Measurements from ENCODE around the gene ALKBH6.

The ALKBH6 gene

DNA sequence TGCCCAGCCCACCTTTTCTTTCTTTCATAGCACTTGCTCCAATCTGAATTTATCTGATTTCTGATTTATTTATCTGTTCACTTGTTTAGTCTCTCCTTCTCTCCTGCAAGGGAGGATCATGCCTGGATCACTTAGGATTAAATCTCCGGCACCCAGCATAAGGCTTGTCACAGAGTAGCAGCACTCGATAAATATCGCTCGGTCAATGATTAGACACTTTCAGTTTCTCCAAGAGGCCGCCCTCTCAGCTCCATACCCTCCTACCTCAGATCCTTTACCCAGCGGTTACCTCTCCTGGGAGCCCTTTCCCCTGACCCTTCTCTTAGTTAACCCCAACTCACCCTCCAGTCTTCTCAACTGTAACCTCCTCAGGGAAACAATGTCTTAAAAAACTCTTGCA, 17.3 kb upstream of the ALKBH6 start:
- TF ChIP-seq GLIS3 (CRISPR knock-in tag; IDR thresholded peaks at IDR 0.05) (no peak), RARB (CRISPR knock-in tag; IDR thresholded peaks at IDR 0.05) (no peak), ZNF8 (CRISPR knock-in tag; IDR thresholded peaks at IDR 0.05) (no peak), BACH2 (CRISPR knock-in tag; IDR thresholded peaks at IDR 0.05; ENCODE audit: borderline replicate concordance) (no peak), ESRRG (CRISPR knock-in tag; IDR thresholded peaks at IDR 0.05) (no peak), ZNF70 (CRISPR knock-in tag; IDR thresholded peaks at IDR 0.05) (no peak), TOX (CRISPR knock-in tag; IDR thresholded peaks at IDR 0.05; ENCODE audit: borderline replicate concordance) (no peak), TCF4 (CRISPR knock-in tag; IDR thresholded peaks at IDR 0.05; ENCODE audit: borderline replicate concordance) (no peak), ARNTL (CRISPR knock-in tag; IDR thresholded peaks at IDR 0.05; ENCODE audit: borderline replicate concordance, low read depth) (no peak), SNAI2 (CRISPR knock-in tag; IDR thresholded peaks at IDR 0.05) (no peak), CSDC2 (CRISPR knock-in tag; IDR thresholded peaks at IDR 0.05) (no peak), ZC3H10 (CRISPR knock-in tag; IDR thresholded peaks at IDR 0.05) (no peak), PPARA (CRISPR knock-in tag; IDR thresholded peaks at IDR 0.05; ENCODE audit: borderline replicate concordance) (no peak)
- TF ChIP-seq, protein P1, sequence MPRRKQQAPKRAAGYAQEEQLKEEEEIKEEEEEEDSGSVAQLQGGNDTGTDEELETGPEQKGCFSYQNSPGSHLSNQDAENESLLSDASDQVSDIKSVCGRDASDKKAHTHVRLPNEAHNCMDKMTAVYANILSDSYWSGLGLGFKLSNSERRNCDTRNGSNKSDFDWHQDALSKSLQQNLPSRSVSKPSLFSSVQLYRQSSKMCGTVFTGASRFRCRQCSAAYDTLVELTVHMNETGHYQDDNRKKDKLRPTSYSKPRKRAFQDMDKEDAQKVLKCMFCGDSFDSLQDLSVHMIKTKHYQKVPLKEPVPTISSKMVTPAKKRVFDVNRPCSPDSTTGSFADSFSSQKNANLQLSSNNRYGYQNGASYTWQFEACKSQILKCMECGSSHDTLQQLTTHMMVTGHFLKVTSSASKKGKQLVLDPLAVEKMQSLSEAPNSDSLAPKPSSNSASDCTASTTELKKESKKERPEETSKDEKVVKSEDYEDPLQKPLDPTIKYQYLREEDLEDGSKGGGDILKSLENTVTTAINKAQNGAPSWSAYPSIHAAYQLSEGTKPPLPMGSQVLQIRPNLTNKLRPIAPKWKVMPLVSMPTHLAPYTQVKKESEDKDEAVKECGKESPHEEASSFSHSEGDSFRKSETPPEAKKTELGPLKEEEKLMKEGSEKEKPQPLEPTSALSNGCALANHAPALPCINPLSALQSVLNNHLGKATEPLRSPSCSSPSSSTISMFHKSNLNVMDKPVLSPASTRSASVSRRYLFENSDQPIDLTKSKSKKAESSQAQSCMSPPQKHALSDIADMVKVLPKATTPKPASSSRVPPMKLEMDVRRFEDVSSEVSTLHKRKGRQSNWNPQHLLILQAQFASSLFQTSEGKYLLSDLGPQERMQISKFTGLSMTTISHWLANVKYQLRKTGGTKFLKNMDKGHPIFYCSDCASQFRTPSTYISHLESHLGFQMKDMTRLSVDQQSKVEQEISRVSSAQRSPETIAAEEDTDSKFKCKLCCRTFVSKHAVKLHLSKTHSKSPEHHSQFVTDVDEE (CRISPR knock-in tag; IDR thresholded peaks at IDR 0.05): no peak
- TF ChIP-seq, protein P2, sequence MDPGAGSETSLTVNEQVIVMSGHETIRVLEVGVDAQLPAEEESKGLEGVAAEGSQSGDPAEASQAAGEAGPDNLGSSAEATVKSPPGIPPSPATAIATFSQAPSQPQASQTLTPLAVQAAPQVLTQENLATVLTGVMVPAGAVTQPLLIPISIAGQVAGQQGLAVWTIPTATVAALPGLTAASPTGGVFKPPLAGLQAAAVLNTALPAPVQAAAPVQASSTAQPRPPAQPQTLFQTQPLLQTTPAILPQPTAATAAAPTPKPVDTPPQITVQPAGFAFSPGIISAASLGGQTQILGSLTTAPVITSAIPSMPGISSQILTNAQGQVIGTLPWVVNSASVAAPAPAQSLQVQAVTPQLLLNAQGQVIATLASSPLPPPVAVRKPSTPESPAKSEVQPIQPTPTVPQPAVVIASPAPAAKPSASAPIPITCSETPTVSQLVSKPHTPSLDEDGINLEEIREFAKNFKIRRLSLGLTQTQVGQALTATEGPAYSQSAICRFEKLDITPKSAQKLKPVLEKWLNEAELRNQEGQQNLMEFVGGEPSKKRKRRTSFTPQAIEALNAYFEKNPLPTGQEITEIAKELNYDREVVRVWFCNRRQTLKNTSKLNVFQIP (CRISPR knock-in tag; IDR thresholded peaks at IDR 0.05; ENCODE audit: borderline replicate concordance, low read depth): no peak
- TF ChIP-seq, protein P3, sequence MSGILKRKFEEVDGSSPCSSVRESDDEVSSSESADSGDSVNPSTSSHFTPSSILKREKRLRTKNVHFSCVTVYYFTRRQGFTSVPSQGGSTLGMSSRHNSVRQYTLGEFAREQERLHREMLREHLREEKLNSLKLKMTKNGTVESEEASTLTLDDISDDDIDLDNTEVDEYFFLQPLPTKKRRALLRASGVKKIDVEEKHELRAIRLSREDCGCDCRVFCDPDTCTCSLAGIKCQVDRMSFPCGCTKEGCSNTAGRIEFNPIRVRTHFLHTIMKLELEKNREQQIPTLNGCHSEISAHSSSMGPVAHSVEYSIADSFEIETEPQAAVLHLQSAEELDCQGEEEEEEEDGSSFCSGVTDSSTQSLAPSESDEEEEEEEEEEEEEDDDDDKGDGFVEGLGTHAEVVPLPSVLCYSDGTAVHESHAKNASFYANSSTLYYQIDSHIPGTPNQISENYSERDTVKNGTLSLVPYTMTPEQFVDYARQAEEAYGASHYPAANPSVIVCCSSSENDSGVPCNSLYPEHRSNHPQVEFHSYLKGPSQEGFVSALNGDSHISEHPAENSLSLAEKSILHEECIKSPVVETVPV (CRISPR knock-in tag; IDR thresholded peaks at IDR 0.05): no peak
- TF ChIP-seq, protein P4, sequence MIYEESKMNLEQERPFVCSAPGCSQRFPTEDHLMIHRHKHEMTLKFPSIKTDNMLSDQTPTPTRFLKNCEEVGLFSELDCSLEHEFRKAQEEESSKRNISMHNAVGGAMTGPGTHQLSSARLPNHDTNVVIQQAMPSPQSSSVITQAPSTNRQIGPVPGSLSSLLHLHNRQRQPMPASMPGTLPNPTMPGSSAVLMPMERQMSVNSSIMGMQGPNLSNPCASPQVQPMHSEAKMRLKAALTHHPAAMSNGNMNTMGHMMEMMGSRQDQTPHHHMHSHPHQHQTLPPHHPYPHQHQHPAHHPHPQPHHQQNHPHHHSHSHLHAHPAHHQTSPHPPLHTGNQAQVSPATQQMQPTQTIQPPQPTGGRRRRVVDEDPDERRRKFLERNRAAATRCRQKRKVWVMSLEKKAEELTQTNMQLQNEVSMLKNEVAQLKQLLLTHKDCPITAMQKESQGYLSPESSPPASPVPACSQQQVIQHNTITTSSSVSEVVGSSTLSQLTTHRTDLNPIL (CRISPR knock-in tag; IDR thresholded peaks at IDR 0.05; ENCODE audit: low read depth): no peak
- no peak for ATAC-seq

DNA sequence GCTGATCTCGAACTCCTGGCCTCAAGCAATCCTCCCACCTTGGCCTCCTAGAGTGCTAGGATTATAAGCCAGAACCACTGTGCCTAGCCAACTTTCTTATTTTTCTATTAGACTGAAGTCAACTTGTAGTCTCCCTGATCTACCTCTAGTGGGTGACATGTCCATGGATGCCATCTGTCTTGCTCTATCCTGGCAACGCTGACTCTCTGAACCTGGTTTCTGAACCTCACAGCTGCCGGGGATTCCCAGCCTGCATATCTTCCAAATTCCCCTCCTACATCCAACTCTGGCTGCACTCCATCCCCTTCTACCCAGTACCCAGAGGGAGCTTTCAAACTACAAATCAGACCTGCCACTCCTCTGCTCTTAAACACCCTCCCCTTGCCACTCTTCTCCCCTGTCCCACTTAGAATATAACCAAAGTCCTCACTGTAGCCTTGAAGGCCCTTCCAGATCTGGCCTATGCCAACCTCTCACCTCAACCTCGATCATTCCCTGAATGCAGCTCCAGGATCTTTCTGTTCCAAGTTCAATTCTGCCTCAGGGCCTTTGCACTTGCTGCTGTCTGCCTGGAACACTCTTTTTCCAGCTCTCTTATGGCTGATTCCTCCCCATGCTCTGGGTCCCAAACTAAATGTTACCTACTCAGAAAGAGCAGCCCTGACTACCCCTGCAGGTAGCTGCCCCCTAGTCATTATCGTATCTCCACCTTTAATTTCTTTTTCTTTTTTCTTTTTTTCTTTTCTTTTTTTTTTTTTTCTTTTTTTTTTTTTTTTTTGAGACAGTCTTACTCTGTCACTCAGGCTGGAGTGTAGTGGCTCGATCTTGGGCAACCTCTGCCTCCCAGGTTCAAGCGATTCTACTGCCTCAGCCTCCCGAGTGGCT, 16.5 kb upstream of the ALKBH6 start:
- ATAC-seq: no peak
- TF ChIP-seq ISL1 (CRISPR knock-in tag; IDR thresholded peaks at IDR 0.05) (no peak), RARB (CRISPR knock-in tag; IDR thresholded peaks at IDR 0.05) (no peak), ZNF70 (CRISPR knock-in tag; IDR thresholded peaks at IDR 0.05) (no peak), BACH2 (CRISPR knock-in tag; IDR thresholded peaks at IDR 0.05; ENCODE audit: borderline replicate concordance) (no peak), ARNTL (CRISPR knock-in tag; IDR thresholded peaks at IDR 0.05; ENCODE audit: borderline replicate concordance, low read depth) (no peak), OSR1 (CRISPR knock-in tag; IDR thresholded peaks at IDR 0.05) (no peak), TCF4 (CRISPR knock-in tag; IDR thresholded peaks at IDR 0.05; ENCODE audit: borderline replicate concordance) (no peak), ZNF8 (CRISPR knock-in tag; IDR thresholded peaks at IDR 0.05) (no peak), PPARA (CRISPR knock-in tag; IDR thresholded peaks at IDR 0.05; ENCODE audit: borderline replicate concordance) (no peak), SNAI2 (CRISPR knock-in tag; IDR thresholded peaks at IDR 0.05) (no peak), CSDC2 (CRISPR knock-in tag; IDR thresholded peaks at IDR 0.05) (no peak), TOX (CRISPR knock-in tag; IDR thresholded peaks at IDR 0.05; ENCODE audit: borderline replicate concordance) (no peak), ZFP30 (CRISPR knock-in tag; IDR thresholded peaks at IDR 0.05) (no peak), GLIS3 (CRISPR knock-in tag; IDR thresholded peaks at IDR 0.05) (no peak)
- TF ChIP-seq, protein P5, sequence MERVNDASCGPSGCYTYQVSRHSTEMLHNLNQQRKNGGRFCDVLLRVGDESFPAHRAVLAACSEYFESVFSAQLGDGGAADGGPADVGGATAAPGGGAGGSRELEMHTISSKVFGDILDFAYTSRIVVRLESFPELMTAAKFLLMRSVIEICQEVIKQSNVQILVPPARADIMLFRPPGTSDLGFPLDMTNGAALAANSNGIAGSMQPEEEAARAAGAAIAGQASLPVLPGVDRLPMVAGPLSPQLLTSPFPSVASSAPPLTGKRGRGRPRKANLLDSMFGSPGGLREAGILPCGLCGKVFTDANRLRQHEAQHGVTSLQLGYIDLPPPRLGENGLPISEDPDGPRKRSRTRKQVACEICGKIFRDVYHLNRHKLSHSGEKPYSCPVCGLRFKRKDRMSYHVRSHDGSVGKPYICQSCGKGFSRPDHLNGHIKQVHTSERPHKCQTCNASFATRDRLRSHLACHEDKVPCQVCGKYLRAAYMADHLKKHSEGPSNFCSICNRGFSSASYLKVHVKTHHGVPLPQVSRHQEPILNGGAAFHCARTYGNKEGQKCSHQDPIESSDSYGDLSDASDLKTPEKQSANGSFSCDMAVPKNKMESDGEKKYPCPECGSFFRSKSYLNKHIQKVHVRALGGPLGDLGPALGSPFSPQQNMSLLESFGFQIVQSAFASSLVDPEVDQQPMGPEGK (CRISPR knock-in tag; IDR thresholded peaks at IDR 0.05; ENCODE audit: borderline replicate concordance): no peak
- TF ChIP-seq, protein P2 (CRISPR knock-in tag; IDR thresholded peaks at IDR 0.05; ENCODE audit: borderline replicate concordance, low read depth): no peak
- TF ChIP-seq, protein P3 (CRISPR knock-in tag; IDR thresholded peaks at IDR 0.05): no peak
- TF ChIP-seq, protein P4 (CRISPR knock-in tag; IDR thresholded peaks at IDR 0.05; ENCODE audit: low read depth): no peak

Measured in SK-N-SH treated with all-trans-retinoic acid at 6 μM for 48 hours (cell line).